Heart left ventricle (tissue), 16 donors: ENCODE results near the gene TNNC1. TPM values are rescaled to one million over a fixed set of nuclear protein-coding genes. Genes with fewer than 3 reads are reported as not detected.

Source experiments
- ATAC-seq, 4 donors: fragments of 200-7000 bp; cut with Tn5 transposase; one replicate each; pipeline ENCODE4 v1.9.1; 2020 to 2022; ENCODE audit warnings: moderate library complexity in 4 of 4, mild to moderate bottlenecking in 3 of 4, moderate number of reproducible peaks in 1 of 4
- DNase-seq, 5 donors: peaks; one replicate each; pipeline ENCODE4 v3.0.0-alpha.2; 2020
- H3K27ac ChIP-seq, 12 donors: fragments of 200-600 bp; sonication (generic) in 4 of 12; one replicate each; pipeline versions ENCODE4 v1.5.0 to v1.8.0; 2016 to 2022; ENCODE audit warnings: mild to moderate bottlenecking in 2 of 12
- H3K27me3 ChIP-seq, 9 donors: fragments of 200-600 bp; sonication (generic) in 2 of 9; one replicate each; pipeline versions ENCODE4 v1.5.1 to v1.8.0; 2016 to 2022; ENCODE audit warnings: mild to moderate bottlenecking in 3 of 9
- H3K36me3 ChIP-seq, 9 donors: fragments of 200-600 bp; sonication (generic) in 2 of 9; one replicate each; pipeline versions ENCODE4 v1.5.0 to v1.8.0; 2018 to 2022; ENCODE audit warnings: mild to moderate bottlenecking in 2 of 9
- H3K4me1 ChIP-seq, 12 donors: fragments of 200-600 bp; sonication (generic) in 4 of 12; one replicate each; pipeline versions ENCODE4 v1.5.0 to v1.8.0; 2016 to 2022; ENCODE audit warnings: mild to moderate bottlenecking in 3 of 12
- H3K4me3 ChIP-seq, 12 donors: fragments of 200-600 bp; sonication (generic) in 4 of 12; one replicate each; pipeline versions ENCODE4 v1.5.0 to v1.8.0; 2017 to 2022; ENCODE audit warnings: mild to moderate bottlenecking in 9 of 12, moderate library complexity in 4 of 12
- H3K9me3 ChIP-seq, 12 donors: fragments of 200-600 bp; sonication (generic) in 4 of 12; one replicate each; pipeline versions ENCODE4 v1.5.0 to v1.8.0; 2016 to 2022; ENCODE audit warnings: mild to moderate bottlenecking in 1 of 12
- CTCF ChIP-seq, 12 donors: fragments of 200-600 bp; sonication (generic) in 4 of 12; IDR thresholded peaks; one replicate each; pipeline versions ENCODE4 v1.5.0 to v1.8.0; 2018 to 2022; ENCODE audit warnings: antibody characterized with exemption in 12 of 12, mild to moderate bottlenecking in 5 of 12
- POLR2A ChIP-seq, 2 donors: fragments of 450-650 bp; IDR thresholded peaks; one replicate each; pipeline ENCODE4 v1.6.1; 2017; ENCODE audit warnings: antibody characterized with exemption in 2 of 2, mild to moderate bottlenecking in 2 of 2, moderate library complexity in 2 of 2
- WGBS, 4 donors: extraction: QIAGEN DNeasy Blood & Tissue Kit in 2 of 4; methylation state at CpG; one replicate each; pipeline versions ENCODE4 v1.1.5 to v1.1.7; 2013 to 2018; 5-methylcytosine and 5-hydroxymethylcytosine counted together
- intact Hi-C, 10 donors: fragments of 100-400 bp; cut with DNase I; formaldehyde crosslinking; loops; one replicate each; pipeline versions ENCODE4 v1.11.1 to v1.14.2; 2022
- polyA plus RNA-seq, 2 donors: library from polyadenylated mRNA; stranded (reverse); fragments of 200-250 nt; gene quantifications; one replicate each; pipeline ENCODE4 v1.2.3, GENCODE V29; 2013
- total RNA-seq, 9 donors: library from RNA; depleted of rRNA in 2 of 9; stranded (reverse); fragments of >200 nt in 2 of 9; fragmentation: NEBNext Ultra II Directional in 3 of 9; extraction: Animal tissue kit (Norgen Biotek cat#: 25700) in 3 of 9; gene quantifications; one replicate each; pipeline versions ENCODE4 v1.1.0 to v1.2.4, GENCODE V29; 2016 to 2023
- donor health status: ischemic (EF 13 %, LVEDD 7.1; RV severe dilation, severe dysfunction).
- donor health status: healthy with polysubstance abuse.
- donor health status: DM: no; HTN: yes; CAD: no.
- donor health status: DM: no; HTN: no; CAD: no.
- donor health status: ischemic (EF 25% LVEDD 6.9; RV normal size, moderate dysfunction).
- donor health status: ischemic (EF 25% LVEDD 5.7; RV mildly dilated, moderate dysfunction).
- donor health status: healthy.
- donor health status: DM: yes; HTN: yes; CAD: no.
- donor health status: ischemic (EF 35%, LVEDD 5.7; RV mildly dilated, moderate dysfunction).
- donor health status: nonischemic (EF 11% LVEDD 7.7; RV severe dilation, severe dysfunction).
- donor health status: DM: yes; HTN: yes; CAD: no.
- donor health status: PGD.
- donor health status: ischemic (EF 29% LVEDD 5.4; RV normal size, mild dysfunction).
- donor health status: nonischemic (EF 23%, LVEDD 6.1; RV moderate dilation, normal function).

Gene TNNC1
- total and polyA plus RNA-seq, 11 donors, result 4,301 to 20,003 (median 8,364) TPM

- H3K4me3 ChIP-seq, result peak overlapping the region in 8 of 12 donors; percentile 7 to 52 (median 36)
- WGBS, 4 donors, result 92 to 94% (median 94%) methylated on average over 14 to 18 of the region's 18 CpGs
- peak overlapping the region in 2 of 12 donors; percentile 24 to 30 for H3K27ac ChIP-seq
- no peaks in the 10 kb centered on the region for H3K27me3 ChIP-seq
- no peak for ATAC-seq
- DNase-seq, result peak in 1 of 5 donors; percentile 26
- H3K4me1 ChIP-seq, result peaks cover 0 to 30% (median 15%) of the 10 kb centered on the region in 12 donors
- no peaks in the 10 kb centered on the region for H3K9me3 ChIP-seq
- intact Hi-C loops, result no loop called here
- peaks cover 0 to 5% (median 0%) of the 10 kb centered on the region in 9 donors for H3K36me3 ChIP-seq
- TF ChIP-seq CTCF (IDR thresholded peaks at IDR 0.05) (no peak), POLR2A (IDR thresholded peaks at IDR 0.05) (no peak)
Observed at GRCh38 chr3:52441772-52442332, 12.0 kb downstream of the TNNC1 start.

- Histone ChIP-seq H3K27me3 (no peaks in the 10 kb centered on the region), H3K4me1 (peaks cover 0 to 28% (median 12%) of the 10 kb centered on the region in 12 donors), H3K36me3 (peaks cover 0 to 5% (median 0%) of the 10 kb centered on the region in 9 donors), H3K9me3 (no peaks in the 10 kb centered on the region), H3K27ac (peak overlapping the region in 2 of 12 donors; percentile 24 to 30), H3K4me3 (peak overlapping the region in 7 of 12 donors; percentile 7 to 52 (median 30))
- DNase-seq (peak in 1 of 5 donors; percentile 47), ATAC-seq (no peak)
- intact Hi-C loops, result no loop called here
- 92 to 94% (median 93%) methylated on average over 20 to 23 of the region's 23 CpGs for WGBS, 4 donors
- TF ChIP-seq POLR2A (IDR thresholded peaks at IDR 0.05) (no peak), CTCF (IDR thresholded peaks at IDR 0.05) (no peak)
Observed at GRCh38 chr3:52441091-52441771, 12.6 kb downstream of the TNNC1 start.

- Histone ChIP-seq H3K36me3 (peaks cover 0 to 5% (median 0%) of the 10 kb centered on the region in 9 donors), H3K27me3 (no peaks in the 10 kb centered on the region), H3K4me3 (peak overlapping the region in 3 of 12 donors; percentile 2 to 52 (median 8)), H3K4me1 (peaks cover 0 to 31% (median 9%) of the 10 kb centered on the region in 12 donors), H3K9me3 (no peaks in the 10 kb centered on the region), H3K27ac (peak overlapping the region in 1 of 12 donors; percentile 9)
- WGBS, 4 donors, result 91 to 96% (median 93%) methylated on average over 13 to 14 of the region's 14 CpGs
- TF ChIP-seq CTCF (IDR thresholded peaks at IDR 0.05) (no peak), POLR2A (IDR thresholded peaks at IDR 0.05) (no peak)
- DNase-seq, result peak in 2 of 5 donors; percentile 23 to 44
- ATAC-seq, result no peak
- intact Hi-C loops, result no loop called here
Observed at GRCh38 chr3:52440671-52441070, 13.2 kb downstream of the TNNC1 start.

- TF ChIP-seq POLR2A (IDR thresholded peaks at IDR 0.05) (no peak), CTCF (IDR thresholded peaks at IDR 0.05) (no peak)
- DNase-seq (peak in 1 of 5 donors; percentile 22), ATAC-seq (no peak)
- 92 to 98% (median 94%) methylated on average over 8 to 12 of the region's 12 CpGs for WGBS, 4 donors
- H3K36me3 ChIP-seq, result peaks cover 0 to 5% (median 0%) of the 10 kb centered on the region in 9 donors
- H3K27ac ChIP-seq, result no peak overlapping the region
- H3K27me3 ChIP-seq, result no peaks in the 10 kb centered on the region
- intact Hi-C loops, result no loop called here
- no peak overlapping the region for H3K4me3 ChIP-seq
- no peaks in the 10 kb centered on the region for H3K9me3 ChIP-seq
- H3K4me1 ChIP-seq, result peaks cover 0 to 35% (median 8%) of the 10 kb centered on the region in 12 donors
Observed at GRCh38 chr3:52440249-52440551, 13.6 kb downstream of the TNNC1 start.
